Left ventricle myocardium inferior (tissue), 1 donor: ENCODE data around the gene CDH4. TPM values are rescaled to one million over a fixed set of nuclear protein-coding genes. Genes with fewer than 3 reads are reported as not detected.

Experiments used
- DNase-seq: peaks from one replicate; pipeline ENCODE4 v3.0.0-alpha.2; 2020
- H3K27ac ChIP-seq: fragments of 200-600 bp; replicated peaks from 2 replicates; pipeline ENCODE4 v1.8.0; 2021
- H3K27me3 ChIP-seq: fragments of 200-600 bp; 2 replicates; pipeline ENCODE4 v1.8.0; 2021; ENCODE audit warnings: low read depth
- H3K36me3 ChIP-seq: fragments of 200-600 bp; 2 replicates; pipeline ENCODE4 v1.8.0; 2021
- H3K4me1 ChIP-seq: fragments of 200-600 bp; 2 replicates; pipeline ENCODE4 v1.8.0; 2021
- H3K4me3 ChIP-seq: fragments of 200-600 bp; 2 replicates; pipeline ENCODE4 v1.8.0; 2021; ENCODE audit warnings: mild to moderate bottlenecking, moderate library complexity
- H3K9me3 ChIP-seq: fragments of 200-600 bp; replicated peaks from 2 replicates; pipeline ENCODE4 v1.8.0; 2021
- intact Hi-C: fragments of 100-400 bp; cut with micrococcal nuclease; formaldehyde crosslinking; loops from one replicate; pipeline ENCODE4 v1.11.0; 2022
- total RNA-seq: library from RNA; stranded (reverse); fragmentation: NEBNext Ultra II Directional; extraction: Animal tissue kit (Norgen Biotek cat#: 25700); gene quantifications from one replicate; pipeline ENCODE4 v1.2.1, GENCODE V29; 2021
- TF ChIP-seq, protein P1 (sequence below): fragments of 200-600 bp; IDR thresholded peaks from 2 replicates; pipeline ENCODE4 v1.8.0; 2021; ENCODE audit warnings: antibody characterized with exemption, mild to moderate bottlenecking, borderline replicate concordance
- donor health status: DM: no; HTN: yes; CAD: no; lungs with severe emphysema.

CDH4 gene
- total RNA-seq, 1 donor from 2014 or later, result 0.05 TPM

DNA sequence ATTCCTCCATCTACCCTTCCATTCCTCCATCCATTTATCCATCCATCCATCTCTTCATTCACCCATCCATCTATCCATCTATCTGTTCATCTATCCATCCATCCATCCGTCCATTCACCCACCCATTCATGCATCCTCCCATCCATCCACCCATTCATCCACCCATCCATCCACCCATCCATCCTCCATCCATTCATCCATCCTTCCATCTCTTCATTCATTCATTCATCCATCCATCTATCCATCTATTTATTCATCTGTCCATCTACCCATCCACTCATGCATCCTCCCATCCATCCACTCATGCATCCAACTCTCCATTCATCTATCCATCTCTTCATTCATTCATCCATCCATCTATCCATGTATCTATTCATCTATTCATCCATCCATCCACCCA, 380.9 kb downstream of the CDH4 start:
- intact Hi-C loops, result no loop called here
- Histone ChIP-seq H3K4me3 (no peak overlapping the region), H3K9me3 (no peaks in the 10 kb centered on the region), H3K27ac (no peak overlapping the region), H3K27me3 (peaks cover 99% of the 10 kb centered on the region), H3K36me3 (no peaks in the 10 kb centered on the region), H3K4me1 (peaks cover 12% of the 10 kb centered on the region)
- DNase-seq, result no peak
- TF ChIP-seq, protein P1, sequence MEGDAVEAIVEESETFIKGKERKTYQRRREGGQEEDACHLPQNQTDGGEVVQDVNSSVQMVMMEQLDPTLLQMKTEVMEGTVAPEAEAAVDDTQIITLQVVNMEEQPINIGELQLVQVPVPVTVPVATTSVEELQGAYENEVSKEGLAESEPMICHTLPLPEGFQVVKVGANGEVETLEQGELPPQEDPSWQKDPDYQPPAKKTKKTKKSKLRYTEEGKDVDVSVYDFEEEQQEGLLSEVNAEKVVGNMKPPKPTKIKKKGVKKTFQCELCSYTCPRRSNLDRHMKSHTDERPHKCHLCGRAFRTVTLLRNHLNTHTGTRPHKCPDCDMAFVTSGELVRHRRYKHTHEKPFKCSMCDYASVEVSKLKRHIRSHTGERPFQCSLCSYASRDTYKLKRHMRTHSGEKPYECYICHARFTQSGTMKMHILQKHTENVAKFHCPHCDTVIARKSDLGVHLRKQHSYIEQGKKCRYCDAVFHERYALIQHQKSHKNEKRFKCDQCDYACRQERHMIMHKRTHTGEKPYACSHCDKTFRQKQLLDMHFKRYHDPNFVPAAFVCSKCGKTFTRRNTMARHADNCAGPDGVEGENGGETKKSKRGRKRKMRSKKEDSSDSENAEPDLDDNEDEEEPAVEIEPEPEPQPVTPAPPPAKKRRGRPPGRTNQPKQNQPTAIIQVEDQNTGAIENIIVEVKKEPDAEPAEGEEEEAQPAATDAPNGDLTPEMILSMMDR, result no peak

DNA sequence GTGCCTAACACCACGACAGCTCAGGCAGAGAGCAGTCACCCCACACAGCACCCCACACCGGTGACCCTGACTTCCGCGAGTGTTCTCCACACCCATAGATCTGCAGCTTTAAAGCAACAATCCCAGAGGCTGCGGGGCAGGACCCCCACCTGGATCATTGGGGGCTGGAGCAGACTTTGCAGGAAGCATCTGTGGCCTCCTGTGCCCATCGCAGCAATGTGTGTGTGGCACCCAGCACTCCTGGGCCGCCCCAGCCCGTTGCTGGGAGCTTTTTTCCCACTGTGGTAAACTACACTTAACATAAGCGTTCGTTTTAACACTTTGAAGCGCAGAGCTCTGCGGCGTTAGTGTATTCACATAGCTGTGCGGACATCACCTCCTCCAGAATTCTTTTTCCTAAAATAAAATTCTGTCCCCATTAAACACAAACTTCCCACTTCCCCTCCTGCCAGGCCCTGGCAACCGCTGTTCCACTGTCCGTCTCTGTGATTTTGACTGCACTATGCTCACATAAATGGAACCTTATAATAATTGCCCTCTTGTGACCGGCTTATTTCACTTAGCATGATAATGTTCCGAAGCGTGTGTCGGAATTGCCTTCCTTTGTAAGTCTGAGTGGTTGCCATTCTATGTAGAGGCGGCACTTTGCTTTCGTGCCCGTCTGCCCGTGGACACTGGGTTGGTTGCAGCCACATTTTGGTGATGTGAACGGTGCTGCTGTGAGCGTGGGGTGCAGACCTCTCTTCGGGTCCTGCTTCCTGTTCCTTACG, 382.5 kb downstream of the CDH4 start:
- H3K4me3 ChIP-seq, result no peak overlapping the region
- H3K27me3 ChIP-seq, result peaks cover 99% of the 10 kb centered on the region
- no peaks in the 10 kb centered on the region for H3K4me1 ChIP-seq
- no peak overlapping the region for H3K27ac ChIP-seq
- H3K9me3 ChIP-seq, result no peaks in the 10 kb centered on the region
- TF ChIP-seq, protein P1, result no peak
- DNase-seq, result no peak
- H3K36me3 ChIP-seq, result no peaks in the 10 kb centered on the region
- intact Hi-C loops, result no loop called here

- H3K27ac ChIP-seq, result no peak overlapping the region
- no peaks in the 10 kb centered on the region for H3K4me1 ChIP-seq
- no peaks in the 10 kb centered on the region for H3K36me3 ChIP-seq
- no peaks in the 10 kb centered on the region for H3K9me3 ChIP-seq
- no peak for DNase-seq
- intact Hi-C loops, result no loop called here
- no peak overlapping the region for H3K4me3 ChIP-seq
- TF ChIP-seq, protein P1, result no peak
- peaks cover 96% of the 10 kb centered on the region for H3K27me3 ChIP-seq
Observed at GRCh38 chr20:61635721-61636455, 383.8 kb downstream of the CDH4 start.

DNA sequence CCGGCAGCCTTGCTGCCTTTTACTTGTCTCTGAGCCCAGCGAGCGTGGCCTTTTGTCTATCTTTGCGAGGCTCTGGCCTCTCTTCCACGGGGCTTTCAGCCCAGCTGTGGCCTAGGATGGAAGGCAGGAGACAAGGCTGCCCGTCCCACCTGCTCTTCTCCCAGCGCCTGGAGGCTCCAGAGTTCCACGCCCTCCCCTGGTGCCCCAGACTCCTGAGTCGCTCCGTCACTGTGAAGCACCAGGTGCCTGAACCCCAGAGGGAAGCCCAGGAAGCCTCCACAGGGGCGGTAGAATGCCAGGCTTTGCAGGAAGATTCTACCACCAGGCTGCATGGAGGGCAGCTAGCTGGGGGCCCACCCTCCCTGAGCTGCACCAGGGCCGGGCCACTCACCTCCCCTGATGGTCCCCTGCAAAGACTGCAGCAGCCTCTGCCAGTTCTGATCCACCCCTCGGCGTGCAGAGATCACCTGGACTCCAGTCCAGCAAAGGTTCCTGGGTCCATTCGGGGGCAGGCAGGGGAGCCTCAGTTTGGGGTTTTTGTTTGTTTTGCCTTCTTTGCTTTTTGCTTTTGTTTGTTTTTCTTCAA, 384.6 kb downstream of the CDH4 start:
- TF ChIP-seq, protein P1, result no peak
- H3K36me3 ChIP-seq, result no peaks in the 10 kb centered on the region
- H3K27me3 ChIP-seq, result peaks cover 94% of the 10 kb centered on the region
- no peak for DNase-seq
- H3K4me3 ChIP-seq, result no peak overlapping the region
- intact Hi-C loops, result no loop called here
- no peaks in the 10 kb centered on the region for H3K4me1 ChIP-seq
- no peak overlapping the region for H3K27ac ChIP-seq
- H3K9me3 ChIP-seq, result no peaks in the 10 kb centered on the region

GRCh38 chr20:61638802-61639585, 386.9 kb downstream of the CDH4 start:
- H3K4me3 ChIP-seq, result no peak overlapping the region
- H3K4me1 ChIP-seq, result no peaks in the 10 kb centered on the region
- peaks cover 8% of the 10 kb centered on the region for H3K9me3 ChIP-seq
- H3K27ac ChIP-seq, result no peak overlapping the region
- intact Hi-C loops, result no loop called here
- DNase-seq, result no peak
- TF ChIP-seq, protein P1, result no peak
- peaks cover 90% of the 10 kb centered on the region for H3K27me3 ChIP-seq
- H3K36me3 ChIP-seq, result no peaks in the 10 kb centered on the region
